H1 (cell line): Measurements from ENCODE around the gene LIMK2. TPM values are rescaled to one million over a fixed set of nuclear protein-coding genes. Genes with fewer than 3 reads are reported as not detected.

Source experiments
- CTCF ChIA-PET: fragments of 300-600 bp; sonication (Branson Sonifier 250); formaldehyde crosslinking; loops from one replicate; lab custom pipeline; 2021; ENCODE audit not compliant: partially characterized antibody; lab: Charles Lee
- POLR2A ChIA-PET: fragments of 300-600 bp; sonication (Branson Sonifier 250); formaldehyde crosslinking; loops from one replicate; lab custom pipeline; 2021; ENCODE audit warnings: inconsistent platforms; ENCODE audit not compliant: partially characterized antibody; lab: Charles Lee
- DNase-seq, 2 experiments: peaks; one replicate each; pipeline versions ENCODE4 v3.0.0 to v3.0.0-alpha.2; 2010 to 2022; ENCODE audit warnings: low spot score in 2 of 2, low read depth in 1 of 2, mixed read lengths in 1 of 2
- FAIRE-seq: peaks from 2 replicates; lab custom pipeline; 2011; peaks lifted over from hg19 to GRCh38; lab: Jason Lieb, UNC
- H2AFZ ChIP-seq: 2 replicates; pipeline ENCODE4 v1.8.1; 2012; ENCODE audit warnings: low read length, inconsistent platforms
- H2AK5ac ChIP-seq: 2 replicates; pipeline ENCODE4 v1.6.1; 2013; ENCODE audit warnings: low read depth, low read length
- H2BK120ac ChIP-seq: replicated peaks from 2 replicates; pipeline ENCODE3; 2013; ENCODE audit warnings: low read depth, low read length, inconsistent platforms
- H2BK12ac ChIP-seq: 2 replicates; pipeline ENCODE4 v1.6.1; 2013; ENCODE audit warnings: low read depth, low read length
- H2BK15ac ChIP-seq: 2 replicates; pipeline ENCODE4 v1.6.1; 2013; ENCODE audit warnings: low read length
- H2BK20ac ChIP-seq: 2 replicates; pipeline ENCODE4 v1.6.1; 2013; ENCODE audit warnings: low read length
- H2BK5ac ChIP-seq: 2 replicates; pipeline ENCODE4 v1.6.1; 2013; ENCODE audit warnings: low read depth, low read length
- H3K14ac ChIP-seq: 2 replicates; pipeline ENCODE4 v1.6.1; 2013; ENCODE audit warnings: inconsistent platforms; ENCODE audit not compliant: insufficient read length
- H3K18ac ChIP-seq: 2 replicates; pipeline ENCODE4 v1.6.1; 2013; ENCODE audit warnings: low read length; ENCODE audit errors: extremely low read depth
- H3K23ac ChIP-seq: 2 replicates; pipeline ENCODE4 v1.6.1; 2013; ENCODE audit warnings: inconsistent platforms; ENCODE audit not compliant: insufficient read length
- H3K23me2 ChIP-seq: 2 replicates; pipeline ENCODE4 v1.6.1; 2013; ENCODE audit warnings: low read depth, low read length
- H3K27ac ChIP-seq: 2 replicates; pipeline ENCODE4 v1.6.1; 2011; ENCODE audit warnings: low read depth, low read length, inconsistent platforms
- H3K27me3 ChIP-seq, 4 experiments: replicated peaks in 1 of 4; 1 replicate in 1 of 4; 2 replicates in 3 of 4; pipeline versions ENCODE4 v1.6.1 to v1.8.1; 2011 to 2013; ENCODE audit warnings: low read length in 3 of 4, mild to moderate bottlenecking in 3 of 4, inconsistent platforms in 2 of 4, mixed read lengths in 2 of 4, moderate library complexity in 1 of 4; ENCODE audit not compliant: control insufficient read depth in 3 of 4, insufficient read depth in 3 of 4; ENCODE audit errors: extremely low read depth in 1 of 4
- H3K36me3 ChIP-seq, 4 experiments: 2 replicates each; pipeline versions ENCODE4 v1.6.1 to v1.8.1; 2011 to 2013; ENCODE audit warnings: mild to moderate bottlenecking in 4 of 4, low read length in 3 of 4, moderate library complexity in 2 of 4, control low read depth in 1 of 4, inconsistent platforms in 1 of 4; ENCODE audit not compliant: insufficient read depth in 4 of 4, control insufficient read depth in 2 of 4
- H3K4ac ChIP-seq: replicated peaks from 2 replicates; pipeline ENCODE3; 2013; ENCODE audit warnings: low read length, low read depth, mixed read lengths, inconsistent platforms; ENCODE audit not compliant: insufficient read length
- H3K4me1 ChIP-seq, 4 experiments: replicated peaks in 1 of 4; 1 replicate in 1 of 4; 2 replicates in 3 of 4; pipeline versions ENCODE4 v1.6.1 to v1.8.1; 2011 to 2013; ENCODE audit warnings: low read length in 3 of 4, inconsistent platforms in 2 of 4, mixed read lengths in 1 of 4; ENCODE audit not compliant: insufficient read depth in 4 of 4, control insufficient read depth in 3 of 4
- H3K4me2 ChIP-seq, 2 experiments: 2 replicates each; pipeline versions ENCODE4 v1.6.1 to v1.8.1; 2011 to 2013; ENCODE audit warnings: low read depth in 2 of 2, low read length in 2 of 2, control low read depth in 1 of 2, inconsistent platforms in 1 of 2, mild to moderate bottlenecking in 1 of 2; ENCODE audit not compliant: insufficient read depth in 1 of 2
- H3K4me3 ChIP-seq, 4 experiments: fragments of 200-600, 300-600 bp in 1 of 4; sonication (generic), shearing (Covaris generic), sonication (Bioruptor Twin) in 1 of 4; 2 replicates each; pipeline versions ENCODE4 v1.5.1 to v1.8.1; 2011 to 2016; ENCODE audit warnings: low read length in 4 of 4, low read depth in 3 of 4, control low read depth in 2 of 4, inconsistent platforms in 2 of 4, mild to moderate bottlenecking in 2 of 4, mixed read lengths in 1 of 4, moderate library complexity in 1 of 4; ENCODE audit not compliant: insufficient read depth in 2 of 4; ENCODE audit errors: extremely low read depth in 1 of 4
- H3K56ac ChIP-seq: replicated peaks from 2 replicates; pipeline ENCODE3; 2013; ENCODE audit warnings: low read depth, mild to moderate bottlenecking, mixed read lengths, low read length, inconsistent platforms; ENCODE audit not compliant: insufficient read length
- H3K79me1 ChIP-seq: 2 replicates; pipeline ENCODE4 v1.6.1; 2013; ENCODE audit warnings: low read depth, low read length, control low read depth
- H3K79me2 ChIP-seq, 2 experiments: 2 replicates each; pipeline versions ENCODE4 v1.6.1 to v1.8.1; 2012 to 2013; ENCODE audit warnings: low read length in 2 of 2, mild to moderate bottlenecking in 2 of 2, inconsistent platforms in 1 of 2; ENCODE audit not compliant: insufficient read depth in 2 of 2, control insufficient read depth in 1 of 2
- H3K9ac ChIP-seq, 4 experiments: replicated peaks in 1 of 4; 1 replicate in 1 of 4; 2 replicates in 3 of 4; pipeline versions ENCODE4 v1.6.1 to v1.8.1; 2011 to 2013; ENCODE audit warnings: low read depth in 3 of 4, low read length in 3 of 4, control low read depth in 2 of 4, mild to moderate bottlenecking in 2 of 4, moderate library complexity in 2 of 4, inconsistent platforms in 1 of 4; ENCODE audit errors: extremely low read depth in 1 of 4
- H3K9me3 ChIP-seq, 2 experiments: 2 replicates each; pipeline versions ENCODE4 v1.6.1 to v1.8.1; 2012 to 2013; ENCODE audit warnings: mild to moderate bottlenecking in 2 of 2, moderate library complexity in 2 of 2, control low read depth in 1 of 2, inconsistent platforms in 1 of 2, low read depth in 1 of 2, low read length in 1 of 2, mixed read lengths in 1 of 2; ENCODE audit not compliant: insufficient read depth in 2 of 2
- H4K20me1 ChIP-seq, 2 experiments: replicated peaks in 1 of 2; 2 replicates each; pipeline versions ENCODE3 to v1.8.1; 2011 to 2013; ENCODE audit warnings: inconsistent platforms in 2 of 2, low read length in 2 of 2, mild to moderate bottlenecking in 1 of 2; ENCODE audit not compliant: insufficient read depth in 2 of 2, control insufficient read depth in 1 of 2
- H4K5ac ChIP-seq: 2 replicates; pipeline ENCODE4 v1.6.1; 2013; ENCODE audit warnings: low read length, low read depth, mixed read lengths, inconsistent platforms; ENCODE audit not compliant: insufficient read length
- H4K8ac ChIP-seq: 2 replicates; pipeline ENCODE4 v1.8.0; 2013; ENCODE audit warnings: mild to moderate bottlenecking, moderate library complexity, low read length, inconsistent platforms; ENCODE audit not compliant: insufficient read depth; ENCODE audit errors: extremely low read depth
- H4K91ac ChIP-seq: replicated peaks from 2 replicates; pipeline ENCODE3; 2013; ENCODE audit warnings: low read length, mixed read lengths, inconsistent platforms; ENCODE audit not compliant: insufficient read length
- BRCA1 ChIP-seq: IDR thresholded peaks from 2 replicates; pipeline ENCODE4 v1.6.1; 2012; ENCODE audit warnings: low read depth, low read length, improper control_type of control experiment
- CHD1 ChIP-seq: IDR thresholded peaks from 2 replicates; pipeline ENCODE4 v1.6.1; 2012; ENCODE audit warnings: low read depth, low read length, improper control_type of control experiment
- CTBP2 ChIP-seq: IDR thresholded peaks from 2 replicates; pipeline ENCODE4 v1.7.0; 2011; ENCODE audit warnings: borderline replicate concordance, mild to moderate bottlenecking, moderate library complexity, mixed read lengths, low read length; ENCODE audit not compliant: insufficient read depth, insufficient read length
- KDM1A ChIP-seq: fragments of 200-600, 300-600 bp; sonication (generic); IDR thresholded peaks from 2 replicates; pipeline ENCODE4 v1.7.1; 2016; ENCODE audit warnings: mild to moderate bottlenecking, low read length, borderline replicate concordance
- SP2 ChIP-seq: IDR thresholded peaks from 2 replicates; pipeline ENCODE4 v1.6.1; 2012; ENCODE audit warnings: mild to moderate bottlenecking, low read length, inconsistent platforms
- TCF12 ChIP-seq: IDR thresholded peaks from 2 replicates; pipeline ENCODE4 v1.6.1; 2011; ENCODE audit warnings: low read depth, mild to moderate bottlenecking, low read length
- TEAD4 ChIP-seq: IDR thresholded peaks from 2 replicates; pipeline ENCODE4 v1.6.1; 2012; ENCODE audit warnings: low read depth, low read length, inconsistent platforms, mixed read lengths
- WGBS, 2 experiments: shearing (Covaris generic) in 1 of 2; methylation state at CpG; one replicate each; pipeline versions ENCODE4 v1.1.6 to v1.1.7; 2013 to 2015; ENCODE audit warnings: low lambda C conversion rate in 2 of 2, mixed read lengths in 2 of 2, inconsistent platforms in 1 of 2, low coverage in 1 of 2, missing lambda C conversion rate in 1 of 2; ENCODE audit not compliant: insufficient replicate concordance in 2 of 2, insufficient coverage in 1 of 2, insufficient read length in 1 of 2; ENCODE audit errors: extremely low coverage in 1 of 2, missing lambda C conversion rate in 1 of 2; 5-methylcytosine and 5-hydroxymethylcytosine counted together
- polyA plus RNA-seq, 7 experiments: library from polyadenylated mRNA; depleted of rRNA in 3 of 7; stranded (reverse) in 5 of 7; unstranded in 2 of 7; fragments of >200 nt in 5 of 7; fragments of 200-250 nt in 2 of 7; gene quantifications; 1 replicate in 5 of 7; 2 replicates in 1 of 7; 4 replicates in 1 of 7; pipeline versions ENCODE4 v1.2.1 to v1.2.3, GENCODE V29; 2011 to 2013; ENCODE audit warnings: missing spikeins in 2 of 7, mixed read lengths in 2 of 7
- total RNA-seq: library from RNA; stranded (reverse); fragmentation: NEBNext Ultra II Directional; extraction: Animal tissue kit (Norgen Biotek cat#: 25700); gene quantifications from 2 replicates; pipeline ENCODE4 v1.2.1, GENCODE V29; 2021
- TF ChIP-seq, protein P1 (sequence below), 3 experiments: IDR thresholded peaks; 1 replicate in 2 of 3; 2 replicates in 1 of 3; pipeline versions ENCODE4 v1.5.1 to v1.6.1; 2011; ENCODE audit warnings: low read length in 3 of 3, mild to moderate bottlenecking in 3 of 3, inconsistent platforms in 2 of 3, low read depth in 1 of 3, moderate library complexity in 1 of 3; ENCODE audit not compliant: insufficient read depth in 1 of 3; ENCODE audit errors: control extremely low read depth in 1 of 3
- TF ChIP-seq, protein P2 (sequence below): IDR thresholded peaks from 2 replicates; pipeline ENCODE4 v1.6.1; 2012; ENCODE audit warnings: inconsistent platforms
- TF ChIP-seq, protein P3 (sequence below): IDR thresholded peaks from 2 replicates; pipeline ENCODE4 v1.6.1; 2012; ENCODE audit warnings: inconsistent platforms

LIMK2 gene
- total and polyA plus RNA-seq, 2 of the 8 experiments (the other 6 are each of a cell fraction or from before 2014, with no cell fraction given) = 13.2 to 37.6 TPM

DNA sequence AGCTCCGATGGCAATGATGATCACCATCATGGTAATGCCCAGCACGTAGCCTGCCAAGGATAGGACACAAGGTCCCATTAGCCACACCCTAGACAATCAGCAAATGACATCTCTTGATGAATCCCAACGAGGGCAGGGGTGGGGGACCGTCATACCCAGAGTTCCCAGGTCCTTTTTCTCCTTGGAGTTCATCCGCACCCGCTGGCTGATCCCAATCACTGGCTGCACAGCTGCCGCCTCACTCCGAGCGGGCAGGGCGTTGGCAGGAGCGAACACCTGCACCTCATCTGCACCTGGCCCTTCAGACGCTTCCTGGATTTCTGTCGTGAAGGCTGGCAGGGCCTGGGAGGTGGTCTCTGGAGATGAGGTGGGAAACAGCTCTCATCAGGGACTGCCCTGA lies 77.2 kb downstream of the LIMK2 start:
- H3K79me2 ChIP-seq = no peaks in the 10 kb centered on the region
- no peak overlapping the region for H3K18ac ChIP-seq
- no peak for FAIRE-seq
- H2BK15ac ChIP-seq = no peak overlapping the region
- H2AFZ ChIP-seq = no peak overlapping the region
- H3K23me2 ChIP-seq = peaks cover 8% of the 10 kb centered on the region
- no peak overlapping the region for H3K4ac ChIP-seq
- 0 out of 2 replicates have a peak overlapping the region, but pooled peaks have one; percentile 58 for H2AK5ac ChIP-seq
- POLR2A ChIA-PET = interaction anchor here (0.8 to 1.5 kb wide), 4 partner anchors 14 to 57 kb away, joined by 3 to 5 read pairs (median 3); partner anchors contain the start of gene PATZ1
- H3K56ac ChIP-seq = no peak overlapping the region
- peaks cover 0 to 16% (median 5%) of the 10 kb centered on the region in 4 experiments; a peak in 5 of 7 replicates for H3K4me1 ChIP-seq
- H4K91ac ChIP-seq = no peak overlapping the region
- no peak overlapping the region for H2BK20ac ChIP-seq
- H4K8ac ChIP-seq = 0 out of 2 replicates have a peak overlapping the region, but pooled peaks have one; percentile 7
- no peaks in the 10 kb centered on the region for H4K20me1 ChIP-seq
- H3K9me3 ChIP-seq = no peaks in the 10 kb centered on the region
- H2BK12ac ChIP-seq = peak overlapping the region; percentile 71; the same call in 1 of the 2 replicates
- no peak overlapping the region for H2BK5ac ChIP-seq
- no peak overlapping the region for H3K27ac ChIP-seq
- H3K14ac ChIP-seq = no peak overlapping the region
- H3K23ac ChIP-seq = no peak overlapping the region
- no peaks in the 10 kb centered on the region for H3K79me1 ChIP-seq
- no peak overlapping the region for H4K5ac ChIP-seq
- peaks cover 6 to 30% (median 20%) of the 10 kb centered on the region in 4 experiments; a peak in 6 of 7 replicates for H3K27me3 ChIP-seq
- H2BK120ac ChIP-seq = no peak overlapping the region
- DNase-seq = no peak
- no peak overlapping the region for H3K4me2 ChIP-seq
- no peaks in the 10 kb centered on the region for H3K36me3 ChIP-seq
- no peak overlapping the region; a peak in 1 of 7 replicates for H3K9ac ChIP-seq
- CTCF ChIA-PET = interaction anchor here (1.0 to 2.3 kb wide), 4 partner anchors 9 to 33 kb away, joined by 3 to 9 read pairs (median 6); no protein-coding TSS in a partner anchor
- 89% methylated on average over 13 of the region's 13 CpGs; no CpG with 5 or more reads in 1 of the 2 experiments for WGBS, 2 experiments
- H3K4me3 ChIP-seq = no peak overlapping the region
- TF ChIP-seq CTBP2 (no peak), BRCA1 (no peak), TCF12 (no peak), CHD1 (no peak), KDM1A (no peak), TEAD4 (no peak), SP2 (no peak)
- TF ChIP-seq, protein P1, sequence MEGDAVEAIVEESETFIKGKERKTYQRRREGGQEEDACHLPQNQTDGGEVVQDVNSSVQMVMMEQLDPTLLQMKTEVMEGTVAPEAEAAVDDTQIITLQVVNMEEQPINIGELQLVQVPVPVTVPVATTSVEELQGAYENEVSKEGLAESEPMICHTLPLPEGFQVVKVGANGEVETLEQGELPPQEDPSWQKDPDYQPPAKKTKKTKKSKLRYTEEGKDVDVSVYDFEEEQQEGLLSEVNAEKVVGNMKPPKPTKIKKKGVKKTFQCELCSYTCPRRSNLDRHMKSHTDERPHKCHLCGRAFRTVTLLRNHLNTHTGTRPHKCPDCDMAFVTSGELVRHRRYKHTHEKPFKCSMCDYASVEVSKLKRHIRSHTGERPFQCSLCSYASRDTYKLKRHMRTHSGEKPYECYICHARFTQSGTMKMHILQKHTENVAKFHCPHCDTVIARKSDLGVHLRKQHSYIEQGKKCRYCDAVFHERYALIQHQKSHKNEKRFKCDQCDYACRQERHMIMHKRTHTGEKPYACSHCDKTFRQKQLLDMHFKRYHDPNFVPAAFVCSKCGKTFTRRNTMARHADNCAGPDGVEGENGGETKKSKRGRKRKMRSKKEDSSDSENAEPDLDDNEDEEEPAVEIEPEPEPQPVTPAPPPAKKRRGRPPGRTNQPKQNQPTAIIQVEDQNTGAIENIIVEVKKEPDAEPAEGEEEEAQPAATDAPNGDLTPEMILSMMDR (IDR thresholded peaks at IDR 0.05; ENCODE audit: control extremely low read depth in 1 of 3, insufficient read depth in 1 of 3, low read depth in 1 of 3, low read length in 3 of 3) = no peak
- TF ChIP-seq, protein P2, sequence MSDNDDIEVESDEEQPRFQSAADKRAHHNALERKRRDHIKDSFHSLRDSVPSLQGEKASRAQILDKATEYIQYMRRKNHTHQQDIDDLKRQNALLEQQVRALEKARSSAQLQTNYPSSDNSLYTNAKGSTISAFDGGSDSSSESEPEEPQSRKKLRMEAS = no peak
- TF ChIP-seq, protein P3, sequence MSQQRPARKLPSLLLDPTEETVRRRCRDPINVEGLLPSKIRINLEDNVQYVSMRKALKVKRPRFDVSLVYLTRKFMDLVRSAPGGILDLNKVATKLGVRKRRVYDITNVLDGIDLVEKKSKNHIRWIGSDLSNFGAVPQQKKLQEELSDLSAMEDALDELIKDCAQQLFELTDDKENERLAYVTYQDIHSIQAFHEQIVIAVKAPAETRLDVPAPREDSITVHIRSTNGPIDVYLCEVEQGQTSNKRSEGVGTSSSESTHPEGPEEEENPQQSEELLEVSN = no peak
